Measurements from ENCODE around the gene SPAG16.

SPAG16 gene

GRCh38 chr2:214436470-214436869 is 1152.2 kb downstream of the SPAG16 start:
- no peak for DNase-seq

GRCh38 chr2:214450118-214450894 is 1166.0 kb downstream of the SPAG16 start:
- no peak for DNase-seq

GRCh38 chr2:214451516-214452275 is 1167.4 kb downstream of the SPAG16 start:
- DNase-seq = no peak

All from NK-92 treated with Interleukin-12 subunit alpha and Interleukin-12 subunit beta, amount 100 ng/mL, for 24 hours (cell line).